Right renal pelvis (tissue), 4 donors: ENCODE data around the gene TRAF4. TPM values are rescaled to one million over a fixed set of nuclear protein-coding genes. Genes with fewer than 3 reads are reported as not detected.
A peak's percentile ranks its signal among the peaks of the same experiment; 100 is the strongest.
"Not testable (repeated sequence)": the region's sequence is repeated elsewhere in the genome, so short reads cannot be mapped to it uniquely, and the experiment has no call there.

Source experiments
- DNase-seq, 4 donors: peaks; one replicate each; pipeline ENCODE4 v3.0.0-alpha.2; 2013; ENCODE audit warnings: low read depth in 4 of 4, low spot score in 3 of 4, missing footprints in 1 of 4
- polyA plus RNA-seq, 4 donors: library from polyadenylated mRNA; unstranded; fragments of 120-200 nt; gene quantifications; one replicate each; pipeline ENCODE4 v1.2.1, GENCODE V29; 2013; ENCODE audit not compliant: insufficient read length in 4 of 4

TRAF4 gene
- polyA plus RNA-seq, 4 donors, result 117 to 145 (median 135) TPM

- DNase-seq, result no peak
Observed at GRCh38 chr17:28712705-28713415, 31.0 kb upstream of the TRAF4 start.

- no peak for DNase-seq
Observed at GRCh38 chr17:28714281-28714680, 29.5 kb upstream of the TRAF4 start.

- DNase-seq, result no peak
Observed at GRCh38 chr17:28715217-28715616, 28.6 kb upstream of the TRAF4 start.

- DNase-seq, result no peak
Observed at GRCh38 chr17:28716740-28717577, 26.9 kb upstream of the TRAF4 start.

- DNase-seq, result peak; percentile 84 to 87 (median 85)
Observed at GRCh38 chr17:28717578-28718332, 26.1 kb upstream of the TRAF4 start, which contains the start of gene RAB34. RAB34 (minus strand) TSS chr17:28717868; CDS start chr17:28717266, 602 bp downstream.

- peak in 1 of 4 donors; percentile 25 for DNase-seq
Observed at GRCh38 chr17:28718333-28719020, 25.3 kb upstream of the TRAF4 start.

- no peak for DNase-seq
Observed at GRCh38 chr17:28719021-28719433, 24.8 kb upstream of the TRAF4 start.

GRCh38 chr17:28720247-28720996 is 23.4 kb upstream of the TRAF4 start:
- DNase-seq, result no peak

- DNase-seq, result not testable (repeated sequence)
Observed at GRCh38 chr17:28720997-28721329, 22.8 kb upstream of the TRAF4 start.

- no peak for DNase-seq
Observed at GRCh38 chr17:28722417-28723158, 21.2 kb upstream of the TRAF4 start.

GRCh38 chr17:28723159-28723835 is 20.5 kb upstream of the TRAF4 start:
- no peak for DNase-seq

- not testable (repeated sequence) for DNase-seq
Observed at GRCh38 chr17:28723836-28724499, 19.8 kb upstream of the TRAF4 start.

- DNase-seq, result no peak
Observed at GRCh38 chr17:28724500-28725165, 19.2 kb upstream of the TRAF4 start.

GRCh38 chr17:28725166-28725659 is 18.6 kb upstream of the TRAF4 start:
- no peak for DNase-seq

GRCh38 chr17:28725660-28726225 is 18.1 kb upstream of the TRAF4 start:
- no peak for DNase-seq

GRCh38 chr17:28726226-28726626 is 17.6 kb upstream of the TRAF4 start, which contains the start of gene TLCD1:
TLCD1 (minus strand) TSS chr17:28726233; CDS start chr17:28726097, 136 bp downstream.
- DNase-seq, result peak in 1 of 4 donors; percentile 68
